ENCODE results near the gene LEFTY1.
A peak's percentile ranks its signal among the peaks of the same experiment; 100 is the strongest.
"Not testable (repeated sequence)": the region's sequence is repeated elsewhere in the genome, so short reads cannot be mapped to it uniquely, and the experiment has no call there.

LEFTY1 gene

GRCh38 chr1:225888898-225889601 lies at the start of gene LEFTY1:
Gene LEFTY1, minus strand, starts transcription at chr1:225889146. Its CDS starts 80 bp downstream, at chr1:225889066.
- DNase-seq = no peak

- DNase-seq = no peak
Observed at GRCh38 chr1:225937048-225937968, 48.4 kb upstream of the LEFTY1 start.

GRCh38 chr1:225936523-225936922 lies 47.6 kb upstream of the LEFTY1 start:
- DNase-seq = no peak

GRCh38 chr1:225936086-225936485 lies 47.1 kb upstream of the LEFTY1 start:
- not testable (repeated sequence) for DNase-seq

GRCh38 chr1:225934711-225935110 lies 45.8 kb upstream of the LEFTY1 start:
- DNase-seq = no peak

- DNase-seq = no peak
Observed at GRCh38 chr1:225933072-225933471, 44.1 kb upstream of the LEFTY1 start.

- DNase-seq = no peak
Observed at GRCh38 chr1:225931270-225932136, 42.6 kb upstream of the LEFTY1 start.

- DNase-seq = no peak
Observed at GRCh38 chr1:225930566-225930965, 41.6 kb upstream of the LEFTY1 start.

- DNase-seq = not testable (repeated sequence)
Observed at GRCh38 chr1:225929462-225929861, 40.5 kb upstream of the LEFTY1 start.

- DNase-seq = peak in 1 of 2 experiments; percentile 9
Observed at GRCh38 chr1:225928186-225929175, 39.5 kb upstream of the LEFTY1 start.

- no peak for DNase-seq
Observed at GRCh38 chr1:225926551-225927113, 37.7 kb upstream of the LEFTY1 start.

- DNase-seq = peak; percentile 92
Observed at GRCh38 chr1:225923692-225924555, 35.0 kb upstream of the LEFTY1 start, which contains the start of gene PYCR2. Gene PYCR2, minus strand, starts transcription at chr1:225924250. Its CDS starts 140 bp downstream, at chr1:225924110.

GRCh38 chr1:225923381-225923691 lies 34.4 kb upstream of the LEFTY1 start:
- no peak for DNase-seq

GRCh38 chr1:225921734-225922709 lies 33.1 kb upstream of the LEFTY1 start:
- no peak for DNase-seq

- DNase-seq = no peak
Observed at GRCh38 chr1:225919906-225920305, 31.0 kb upstream of the LEFTY1 start.

- DNase-seq = no peak
Observed at GRCh38 chr1:225918280-225918679, 29.3 kb upstream of the LEFTY1 start.

- no peak for DNase-seq
Observed at GRCh38 chr1:225917536-225917935, 28.6 kb upstream of the LEFTY1 start.

- DNase-seq = no peak
Observed at GRCh38 chr1:225917101-225917500, 28.2 kb upstream of the LEFTY1 start.

- no peak for DNase-seq
Observed at GRCh38 chr1:225915538-225915991, 26.6 kb upstream of the LEFTY1 start.

Data from stimulated activated CD4-positive, alpha-beta T cell treated with anti-CD3 and anti-CD28 coated beads, Interleukin-4, amount 100 ng/mL, for 4 hours (primary cell).